Activated CD4-positive, alpha-beta T cell treated with anti-CD3 and anti-CD28 coated beads, Interleukin-2, amount 10 ng/mL, durations not matched to agents 24 days and 14 days (primary cell): ENCODE measurements around the gene ZSCAN23. TPM values are rescaled to one million over a fixed set of nuclear protein-coding genes. Genes with fewer than 3 reads are reported as not detected.
A peak's percentile ranks its signal among the peaks of the same experiment; 100 is the strongest.
"Not testable (repeated sequence)": the region's sequence is repeated elsewhere in the genome, so short reads cannot be mapped to it uniquely, and the experiment has no call there.

Source experiments
- DNase-seq: peaks from one replicate; pipeline ENCODE4 v3.0.0; 2022
- H3K27ac Mint-ChIP-seq: one replicate; pipeline ENCODE4 v1.8.0; 2022; ENCODE audit warnings: mild to moderate bottlenecking, mixed read lengths
- H3K27me3 Mint-ChIP-seq: one replicate; pipeline ENCODE4 v1.8.0; 2022; ENCODE audit warnings: mixed read lengths
- H3K36me3 Mint-ChIP-seq: one replicate; pipeline ENCODE4 v1.8.0; 2022; ENCODE audit warnings: low read depth, mild to moderate bottlenecking, mixed read lengths
- H3K4me1 Mint-ChIP-seq: one replicate; pipeline ENCODE4 v1.8.0; 2021; ENCODE audit warnings: mixed read lengths
- H3K4me3 Mint-ChIP-seq: one replicate; pipeline ENCODE4 v1.8.0; 2022; ENCODE audit warnings: mild to moderate bottlenecking, moderate library complexity, mixed read lengths
- H3K9me3 Mint-ChIP-seq: one replicate; pipeline ENCODE4 v1.8.0; 2021; ENCODE audit warnings: mixed read lengths
- intact Hi-C: fragments of 100-400 bp; cut with micrococcal nuclease; formaldehyde crosslinking; loops from one replicate; pipeline ENCODE4 v1.15.1; 2023
- total RNA-seq: library from RNA; stranded (reverse); gene quantifications from 2 replicates; pipeline ENCODE4 v1.2.3, GENCODE V29; 2022

ZSCAN23 gene
- total RNA-seq, 1 donor from 2014 or later = 2.8 TPM

- H3K4me1 Mint-ChIP-seq = peaks cover 22% of the 10 kb centered on the region
- DNase-seq = no peak
- H3K36me3 Mint-ChIP-seq = peaks cover 9% of the 10 kb centered on the region
- intact Hi-C loops = no loop called here
- H3K9me3 Mint-ChIP-seq = no peaks in the 10 kb centered on the region
- H3K4me3 Mint-ChIP-seq = no peak overlapping the region
- peaks cover 34% of the 10 kb centered on the region for H3K27me3 Mint-ChIP-seq
- no peak overlapping the region for H3K27ac Mint-ChIP-seq
These were observed 19.7 kb downstream of the ZSCAN23 start for GRCh38 chr6:28423546-28423945.

- H3K9me3 Mint-ChIP-seq = peaks cover 14% of the 10 kb centered on the region
- intact Hi-C loops = no loop called here
- H3K4me3 Mint-ChIP-seq = no peak overlapping the region
- H3K36me3 Mint-ChIP-seq = peaks cover 3% of the 10 kb centered on the region
- peaks cover 4% of the 10 kb centered on the region for H3K4me1 Mint-ChIP-seq
- DNase-seq = no peak
- H3K27me3 Mint-ChIP-seq = peaks cover 27% of the 10 kb centered on the region
- no peak overlapping the region for H3K27ac Mint-ChIP-seq
These were observed 29.6 kb downstream of the ZSCAN23 start for GRCh38 chr6:28413681-28414080.

- no peak for DNase-seq
- Mint-ChIP-seq H3K9me3 (peaks cover 14% of the 10 kb centered on the region), H3K27me3 (peaks cover 29% of the 10 kb centered on the region), H3K4me3 (no peak overlapping the region), H3K27ac (no peak overlapping the region), H3K36me3 (peaks cover 3% of the 10 kb centered on the region), H3K4me1 (peaks cover 28% of the 10 kb centered on the region)
- intact Hi-C loops = no loop called here
These were observed 32.5 kb downstream of the ZSCAN23 start for GRCh38 chr6:28410767-28411166.

- Mint-ChIP-seq H3K27me3 (peaks cover 28% of the 10 kb centered on the region), H3K4me3 (no peak overlapping the region), H3K9me3 (peaks cover 19% of the 10 kb centered on the region), H3K27ac (peak overlapping the region; percentile 77), H3K4me1 (peaks cover 28% of the 10 kb centered on the region), H3K36me3 (peaks cover 5% of the 10 kb centered on the region)
- intact Hi-C loops = loop anchor here (1.0 to 2.0 kb wide), 3 partner anchors 9 to 35 kb away; partner anchors contain the start of genes ZSCAN12 and ZSCAN23
- peak; percentile 65 for DNase-seq
These were observed 35.1 kb downstream of the ZSCAN23 start for GRCh38 chr6:28408076-28408802.

GRCh38 chr6:28407401-28407800 is 35.9 kb downstream of the ZSCAN23 start:
- no peak overlapping the region for H3K4me3 Mint-ChIP-seq
- H3K36me3 Mint-ChIP-seq = peaks cover 5% of the 10 kb centered on the region
- no peak overlapping the region for H3K27ac Mint-ChIP-seq

GRCh38 chr6:28403923-28404322 is 39.4 kb downstream of the ZSCAN23 start:
- H3K27me3 Mint-ChIP-seq = peaks cover 30% of the 10 kb centered on the region
- H3K36me3 Mint-ChIP-seq, DNase-seq, H3K9me3 Mint-ChIP-seq, H3K27ac Mint-ChIP-seq, H3K4me3 Mint-ChIP-seq, intact Hi-C loops: not testable (repeated sequence)
- H3K4me1 Mint-ChIP-seq = peaks cover 41% of the 10 kb centered on the region

More at GRCh38 chr6:28407401-28407800, 35.9 kb downstream of the ZSCAN23 start:
- Mint-ChIP-seq H3K9me3 (peaks cover 19% of the 10 kb centered on the region), H3K27me3 (peaks cover 36% of the 10 kb centered on the region), H3K4me1 (peaks cover 31% of the 10 kb centered on the region)
- intact Hi-C loops = no loop called here
- no peak for DNase-seq

- intact Hi-C loops = no loop called here
- no peak for DNase-seq
- Mint-ChIP-seq H3K4me3 (no peak overlapping the region), H3K27me3 (peaks cover 30% of the 10 kb centered on the region), H3K4me1 (peaks cover 37% of the 10 kb centered on the region), H3K36me3 (peaks cover 16% of the 10 kb centered on the region), H3K9me3 (peaks cover 5% of the 10 kb centered on the region), H3K27ac (no peak overlapping the region)
These were observed 41.1 kb downstream of the ZSCAN23 start for GRCh38 chr6:28402197-28402596.

GRCh38 chr6:28401172-28401571 is 42.1 kb downstream of the ZSCAN23 start:
- no peak overlapping the region for H3K4me3 Mint-ChIP-seq
- peaks cover 26% of the 10 kb centered on the region for H3K36me3 Mint-ChIP-seq
- intact Hi-C loops = no loop called here

GRCh38 chr6:28400122-28400451 is 43.2 kb downstream of the ZSCAN23 start:
- peak overlapping the region; percentile 93 for H3K4me3 Mint-ChIP-seq
- no peak for DNase-seq
- H3K9me3 Mint-ChIP-seq = peaks cover 5% of the 10 kb centered on the region
- H3K36me3 Mint-ChIP-seq = peaks cover 34% of the 10 kb centered on the region
- H3K27ac Mint-ChIP-seq = peak overlapping the region; percentile 92
- H3K4me1 Mint-ChIP-seq = peaks cover 46% of the 10 kb centered on the region
- intact Hi-C loops = no loop called here
- H3K27me3 Mint-ChIP-seq = peaks cover 23% of the 10 kb centered on the region

More at GRCh38 chr6:28401172-28401571, 42.1 kb downstream of the ZSCAN23 start:
- Mint-ChIP-seq H3K27ac (no peak overlapping the region), H3K9me3 (peaks cover 5% of the 10 kb centered on the region), H3K27me3 (peaks cover 28% of the 10 kb centered on the region), H3K4me1 (peaks cover 40% of the 10 kb centered on the region)
- DNase-seq = no peak

- Mint-ChIP-seq H3K36me3 (peaks cover 35% of the 10 kb centered on the region), H3K4me1 (peaks cover 49% of the 10 kb centered on the region), H3K9me3 (peaks cover 4% of the 10 kb centered on the region), H3K27me3 (peaks cover 23% of the 10 kb centered on the region), H3K4me3 (peak within 1 kb of the TSS; percentile 93), H3K27ac (peak within 1 kb of the TSS; percentile 92)
- intact Hi-C loops = loop anchor here (1.0 to 5.0 kb wide), 6 partner anchors 9 to 262 kb away; partner anchors contain the start of genes ZSCAN23 and ZSCAN26
- DNase-seq = peak; percentile 95
These were observed 43.8 kb downstream of the ZSCAN23 start, which contains the start of gene ZSCAN12 for GRCh38 chr6:28399350-28400121. TSS of gene ZSCAN12 (minus strand) at chr6:28399747. CDS start at chr6:28398405, 1,342 bp downstream.

GRCh38 chr6:28395918-28396317 is 47.4 kb downstream of the ZSCAN23 start:
- H3K9me3 Mint-ChIP-seq = no peaks in the 10 kb centered on the region
- intact Hi-C loops = loop anchor here (5.0 kb wide), 1 partner anchor 259 kb away; no protein-coding TSS in a partner anchor
- no peak overlapping the region for H3K27ac Mint-ChIP-seq
- DNase-seq = no peak
- H3K36me3 Mint-ChIP-seq = peaks cover 60% of the 10 kb centered on the region
- H3K27me3 Mint-ChIP-seq = peaks cover 2% of the 10 kb centered on the region
- no peak overlapping the region for H3K4me3 Mint-ChIP-seq
- H3K4me1 Mint-ChIP-seq = peaks cover 46% of the 10 kb centered on the region

GRCh38 chr6:28393912-28394662 is 49.2 kb downstream of the ZSCAN23 start:
- Mint-ChIP-seq H3K4me1 (peaks cover 40% of the 10 kb centered on the region), H3K9me3 (no peaks in the 10 kb centered on the region), H3K27me3 (no peaks in the 10 kb centered on the region), H3K27ac (no peak overlapping the region), H3K4me3 (no peak overlapping the region), H3K36me3 (peaks cover 77% of the 10 kb centered on the region)
- intact Hi-C loops = no loop called here
- DNase-seq = no peak

GRCh38 chr6:28390688-28391087 is 52.6 kb downstream of the ZSCAN23 start:
- Mint-ChIP-seq H3K4me1 (peaks cover 19% of the 10 kb centered on the region), H3K27ac (no peak overlapping the region), H3K36me3 (peaks cover 81% of the 10 kb centered on the region), H3K4me3 (no peak overlapping the region), H3K27me3 (no peaks in the 10 kb centered on the region), H3K9me3 (peaks cover 4% of the 10 kb centered on the region)
- intact Hi-C loops = no loop called here
- no peak for DNase-seq
